AG04449 (cell line): ENCODE results near the gene LSMEM2.

Source experiments
- CTCF ChIA-PET: fragments of 350-600 bp; formaldehyde crosslinking; extraction: SDS; loops from one replicate; lab custom pipeline; 2021; ENCODE audit warnings: antibody characterized with exemption; lab: Yijun Ruan, JAX
- POLR2A ChIA-PET: fragments of 400-600, 350-600 bp; formaldehyde crosslinking; extraction: SDS; loops from one replicate; lab custom pipeline; 2020; ENCODE audit warnings: antibody characterized with exemption, inconsistent platforms; lab: Yijun Ruan, JAX
- DNase-seq: peaks from one replicate; pipeline ENCODE4 v3.0.0-alpha.2; 2010; ENCODE audit warnings: low read depth, low spot score
- H3K4me3 ChIP-seq: 2 replicates; pipeline ENCODE4 v1.5.1; 2011; ENCODE audit warnings: low read depth, mild to moderate bottlenecking, control low read depth, low read length
- TF ChIP-seq, protein P1 (sequence below): IDR thresholded peaks from one replicate; pipeline ENCODE4 v1.5.1; 2011; ENCODE audit warnings: mild to moderate bottlenecking, moderate library complexity, low read length, control low read depth, inconsistent platforms; ENCODE audit not compliant: insufficient read depth; ENCODE audit errors: missing control alignments

Gene LSMEM2

GRCh38 chr3:50266836-50267235 lies 12.1 kb upstream of the LSMEM2 start:
- peak overlapping the region; percentile 57 for H3K4me3 ChIP-seq
- DNase-seq: no peak
- ChIA-PET POLR2A (interaction anchor here (1.9 to 2.0 kb wide), 2 partner anchors 20 to 31 kb away, joined by 10 read pairs; partner anchors contain the start of gene GNAI2), CTCF (interaction anchor here (1.4 to 40.0 kb wide), 3 partner anchors 8 to 73 kb away, joined by 9 to 1609 read pairs (median 303); partner anchors contain the start of genes GNAI2 and GNAT1)
- TF ChIP-seq, protein P1, sequence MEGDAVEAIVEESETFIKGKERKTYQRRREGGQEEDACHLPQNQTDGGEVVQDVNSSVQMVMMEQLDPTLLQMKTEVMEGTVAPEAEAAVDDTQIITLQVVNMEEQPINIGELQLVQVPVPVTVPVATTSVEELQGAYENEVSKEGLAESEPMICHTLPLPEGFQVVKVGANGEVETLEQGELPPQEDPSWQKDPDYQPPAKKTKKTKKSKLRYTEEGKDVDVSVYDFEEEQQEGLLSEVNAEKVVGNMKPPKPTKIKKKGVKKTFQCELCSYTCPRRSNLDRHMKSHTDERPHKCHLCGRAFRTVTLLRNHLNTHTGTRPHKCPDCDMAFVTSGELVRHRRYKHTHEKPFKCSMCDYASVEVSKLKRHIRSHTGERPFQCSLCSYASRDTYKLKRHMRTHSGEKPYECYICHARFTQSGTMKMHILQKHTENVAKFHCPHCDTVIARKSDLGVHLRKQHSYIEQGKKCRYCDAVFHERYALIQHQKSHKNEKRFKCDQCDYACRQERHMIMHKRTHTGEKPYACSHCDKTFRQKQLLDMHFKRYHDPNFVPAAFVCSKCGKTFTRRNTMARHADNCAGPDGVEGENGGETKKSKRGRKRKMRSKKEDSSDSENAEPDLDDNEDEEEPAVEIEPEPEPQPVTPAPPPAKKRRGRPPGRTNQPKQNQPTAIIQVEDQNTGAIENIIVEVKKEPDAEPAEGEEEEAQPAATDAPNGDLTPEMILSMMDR: no peak

DNA sequence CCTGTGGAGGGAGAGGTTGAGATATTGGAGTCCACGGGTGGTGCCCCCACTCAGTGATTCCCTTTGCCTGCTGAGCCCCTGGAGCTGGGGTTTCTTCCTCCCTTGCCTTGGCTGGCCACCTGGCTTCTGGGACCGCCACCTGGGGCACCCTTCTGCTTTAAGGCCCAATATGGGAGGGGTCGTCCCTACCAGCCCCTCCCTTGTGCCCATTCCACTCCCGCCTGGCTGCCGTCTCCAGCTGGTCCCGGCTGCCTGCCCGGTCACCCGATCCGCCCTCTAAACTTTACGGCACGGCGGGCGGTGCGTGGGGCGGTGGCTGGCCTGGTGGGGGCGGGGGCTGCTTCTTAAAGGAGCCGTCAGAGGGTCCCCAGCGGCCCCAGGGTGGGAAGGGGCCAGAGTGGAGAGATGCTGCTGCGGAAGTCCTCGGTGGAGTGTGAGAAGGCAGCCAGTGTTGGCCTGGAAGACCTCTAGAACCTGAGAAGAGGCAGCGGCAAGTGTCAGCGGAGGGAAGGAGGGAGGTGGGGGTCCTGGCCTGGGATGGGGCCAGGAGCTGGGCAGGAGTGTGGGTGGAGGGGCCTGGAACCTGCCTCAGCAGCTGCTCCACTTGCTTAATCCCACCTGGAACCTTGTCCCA lies 11.5 kb upstream of the LSMEM2 start:
- peak overlapping the region; percentile 57 for H3K4me3 ChIP-seq
- DNase-seq: no peak
- CTCF ChIA-PET: interaction anchor here (22.2 to 40.0 kb wide), 2 partner anchors 29 to 74 kb away, joined by 303 to 1609 read pairs; partner anchors contain the start of genes GNAI2 and GNAT1
- POLR2A ChIA-PET: interaction anchor here (0.7 to 2.0 kb wide), 3 partner anchors 21 to 31 kb away, joined by 3 to 10 read pairs (median 10); partner anchors contain the start of genes GNAI2 and IFRD2
- TF ChIP-seq, protein P1: no peak

GRCh38 chr3:50268276-50268675 lies 10.6 kb upstream of the LSMEM2 start:
- POLR2A ChIA-PET: interaction anchor here (0.7 to 1.9 kb wide), 2 partner anchors 24 to 32 kb away, joined by 3 to 10 read pairs; partner anchors contain the start of genes GNAI2 and IFRD2
- H3K4me3 ChIP-seq: no peak overlapping the region
- TF ChIP-seq, protein P1: no peak
- CTCF ChIA-PET: interaction anchor here (22.2 to 40.0 kb wide), 2 partner anchors 30 to 75 kb away, joined by 303 to 1609 read pairs; partner anchors contain the start of genes GNAI2 and GNAT1
- no peak for DNase-seq

GRCh38 chr3:50268703-50269451 lies 10.0 kb upstream of the LSMEM2 start, which contains the start of gene SEMA3B:
SEMA3B (plus strand) TSS chr3:50269147; CDS start chr3:50269241, 94 bp downstream.
- H3K4me3 ChIP-seq: peak within 1 kb of the TSS; percentile 57
- TF ChIP-seq, protein P1: no peak
- POLR2A ChIA-PET: interaction anchor here (0.6 to 0.7 kb wide), 2 partner anchors 9 to 22 kb away, joined by 3 to 4 read pairs; no protein-coding TSS in a partner anchor
- CTCF ChIA-PET: interaction anchor here (1.0 to 40.0 kb wide), 5 partner anchors 11 to 147 kb away, joined by 3 to 1609 read pairs (median 10); partner anchors contain the start of genes GNAI2, GNAT1 and LSMEM2
- DNase-seq: no peak

DNA sequence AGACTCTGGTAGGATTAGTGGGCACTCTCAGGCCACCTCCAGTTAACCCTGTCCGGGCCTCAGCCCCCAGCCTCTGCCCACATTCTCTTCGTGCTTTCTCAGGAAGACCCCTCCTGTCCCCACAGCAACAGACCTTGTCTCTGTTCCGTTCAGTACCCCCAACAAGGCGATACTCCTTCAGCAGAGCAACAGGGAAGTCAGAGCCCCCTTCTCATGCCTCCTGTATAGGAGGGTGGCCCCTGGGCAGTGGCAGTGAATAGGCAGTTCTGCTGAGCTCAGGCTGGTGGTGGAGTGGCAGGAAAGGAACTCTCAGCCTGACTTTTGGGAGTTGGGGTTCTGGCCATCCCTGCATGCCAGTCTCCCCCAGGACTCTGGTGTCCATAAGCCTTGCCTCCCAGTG lies 9.4 kb upstream of the LSMEM2 start:
- TF ChIP-seq, protein P1: no peak
- H3K4me3 ChIP-seq: peak overlapping the region; percentile 38
- ChIA-PET POLR2A (interaction anchor here (0.6 to 1.4 kb wide), 4 partner anchors 23 to 43 kb away, joined by 3 to 5 read pairs (median 4); partner anchors contain the start of genes GNAI2 and IFRD2), CTCF (interaction anchor here (1.0 to 40.0 kb wide), 5 partner anchors 10 to 147 kb away, joined by 3 to 1609 read pairs (median 10); partner anchors contain the start of genes GNAI2, GNAT1 and LSMEM2)
- no peak for DNase-seq
